ENCODE measurements around the gene AJAP1. TPM values are rescaled to one million over a fixed set of nuclear protein-coding genes. Genes with fewer than 3 reads are reported as not detected.

Gene AJAP1
- total RNA-seq, 5 donors from 2014 or later (not counting 1 experiment from before 2014, with no cell fraction given), result 0.44 to 4.4 (median 0.61) TPM

DNA sequence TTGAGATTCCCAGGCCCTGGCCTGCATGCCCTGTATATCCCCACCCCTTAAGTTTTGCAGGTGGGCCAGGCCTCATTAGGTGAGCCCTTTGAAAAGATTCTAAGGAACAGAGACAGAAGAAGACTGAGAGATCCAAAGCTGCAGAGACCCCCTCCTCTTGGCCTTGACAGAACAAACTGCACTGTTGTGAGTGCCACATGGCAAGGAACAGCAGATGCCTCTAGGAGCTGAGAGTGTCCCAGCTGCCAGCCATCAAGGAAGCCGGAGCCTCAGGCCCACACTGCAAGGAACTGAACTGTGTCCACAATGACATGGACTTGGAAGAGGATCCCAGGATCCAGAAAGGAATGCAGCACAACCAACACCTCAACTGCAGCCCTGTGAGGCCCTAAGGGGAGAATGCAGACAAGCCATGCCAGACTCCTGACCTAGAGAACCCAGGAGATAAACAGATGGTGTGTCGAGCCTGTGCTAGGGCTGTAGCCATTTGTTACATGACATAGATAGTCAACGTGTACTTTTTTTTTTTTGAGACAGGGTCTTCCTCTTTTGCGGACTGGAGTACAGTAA lies 182.7 kb downstream of the AJAP1 start:
- H3K27me3 ChIP-seq (replicated peaks in 1 of 2; ENCODE audit: control insufficient read depth in 2 of 2, extremely low read depth in 1 of 2, insufficient read depth in 2 of 2, low read length in 1 of 2), result peaks cover 0 to 17% of the 10 kb centered on the region in 2 experiments
- CTCF ChIA-PET, result no interaction called here
- POLR2A ChIA-PET, result no interaction called here
- H3K4me1 ChIP-seq (ENCODE audit: control insufficient read depth in 1 of 2, extremely low read depth in 1 of 2, insufficient read depth in 2 of 2, low read length in 2 of 2), result no peaks in the 10 kb centered on the region
- no peaks in the 10 kb centered on the region for H3K9me3 ChIP-seq
- H3K9me3 Mint-ChIP-seq, result peaks cover 6 to 12% (median 9%) of the 10 kb centered on the region in 3 donors
- H3K4me3 Mint-ChIP-seq, result no peak overlapping the region
- H3K27ac ChIP-seq (ENCODE audit: low read length), result no peak overlapping the region
- no peak overlapping the region for H3K27ac Mint-ChIP-seq
- no peaks in the 10 kb centered on the region for H3K36me3 ChIP-seq (ENCODE audit: control insufficient read depth in 2 of 2, extremely low read depth in 1 of 2, insufficient read depth in 1 of 2, low read length in 1 of 2)
- H3K36me3 Mint-ChIP-seq, result no peaks in the 10 kb centered on the region
- H3K27me3 Mint-ChIP-seq, result peaks cover 12 to 18% of the 10 kb centered on the region in 2 donors
- ATAC-seq (replicated peaks in 1 of 4) (no peak), DNase-seq (no peak)
- H3K4me1 Mint-ChIP-seq, result no peaks in the 10 kb centered on the region
- no peak overlapping the region for H3K4me3 ChIP-seq (ENCODE audit: control insufficient read depth in 1 of 2, extremely low read depth in 1 of 2, low read length in 1 of 2)
- WGBS (ENCODE audit: insufficient coverage), result 64% methylated on average over 1 of the region's 4 CpGs

DNA sequence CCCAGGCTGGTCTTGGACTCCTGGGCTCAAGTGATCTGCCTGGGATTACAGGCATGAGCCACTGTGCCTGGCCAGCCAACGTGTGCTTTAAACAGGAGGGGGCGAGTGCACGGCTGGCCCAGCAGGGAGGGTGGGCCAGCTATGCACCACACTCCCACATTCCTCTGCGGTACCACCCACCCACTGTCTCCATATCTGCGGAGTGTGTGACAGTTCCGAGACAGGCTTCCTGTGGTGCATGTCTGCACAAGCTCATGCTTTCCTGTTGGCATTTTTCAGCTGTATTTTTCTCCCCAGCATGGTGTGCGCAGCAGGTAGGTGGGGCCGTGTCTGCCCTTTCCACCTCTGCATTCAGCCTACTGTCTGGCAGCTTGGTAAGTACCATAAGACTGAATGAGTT lies 183.3 kb downstream of the AJAP1 start:
- peak overlapping the region in 1 of 3 donors; percentile 22 for H3K4me3 Mint-ChIP-seq
- peaks cover 6 to 12% (median 9%) of the 10 kb centered on the region in 3 donors for H3K9me3 Mint-ChIP-seq

DNA sequence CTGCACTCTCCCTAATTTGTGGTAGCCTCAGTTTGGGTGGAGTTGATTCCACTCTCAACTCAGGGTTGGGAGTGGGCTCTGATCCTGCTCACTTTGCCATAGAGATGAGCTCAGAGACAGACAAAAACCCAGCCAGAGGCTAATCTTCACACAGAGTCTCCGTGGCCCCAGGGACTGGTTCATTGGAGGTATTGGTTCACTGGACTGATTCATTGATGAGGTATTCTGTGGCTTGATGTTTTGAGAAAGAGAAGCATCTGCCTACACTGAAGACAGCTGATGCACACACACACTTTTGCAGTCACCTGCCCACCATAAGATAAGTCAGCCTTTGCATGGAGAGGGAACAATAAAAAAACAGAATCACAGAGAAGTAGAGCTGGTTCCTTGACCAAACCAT lies 183.8 kb downstream of the AJAP1 start:
- no peak overlapping the region for H3K27ac ChIP-seq (ENCODE audit: low read length)
- Mint-ChIP-seq H3K27me3 (peaks cover 13 to 18% of the 10 kb centered on the region in 2 donors), H3K4me3 (no peak overlapping the region), H3K4me1 (no peaks in the 10 kb centered on the region), H3K36me3 (no peaks in the 10 kb centered on the region), H3K9me3 (peaks cover 6 to 12% (median 9%) of the 10 kb centered on the region in 3 donors), H3K27ac (no peak overlapping the region)
- no peaks in the 10 kb centered on the region for H3K9me3 ChIP-seq
- CTCF ChIA-PET, result interaction anchor here in 1 of 2 donors (0.8 kb wide), 1 partner anchor 182 kb away, joined by 3 read pairs; no protein-coding TSS in a partner anchor
- ATAC-seq (replicated peaks in 1 of 4), result no peak
- POLR2A ChIA-PET, result no interaction called here
- no CpG with 5 or more reads among the region's 1 CpG for WGBS (ENCODE audit: insufficient coverage)
- no peak overlapping the region for H3K4me3 ChIP-seq (ENCODE audit: control insufficient read depth in 1 of 2, extremely low read depth in 1 of 2, low read length in 1 of 2)
- H3K27me3 ChIP-seq (replicated peaks in 1 of 2; ENCODE audit: control insufficient read depth in 2 of 2, extremely low read depth in 1 of 2, insufficient read depth in 2 of 2, low read length in 1 of 2), result peaks cover 0 to 17% of the 10 kb centered on the region in 2 experiments
- no peak for DNase-seq
- H3K36me3 ChIP-seq (ENCODE audit: control insufficient read depth in 2 of 2, extremely low read depth in 1 of 2, insufficient read depth in 1 of 2, low read length in 1 of 2), result no peaks in the 10 kb centered on the region
- no peaks in the 10 kb centered on the region for H3K4me1 ChIP-seq (ENCODE audit: control insufficient read depth in 1 of 2, extremely low read depth in 1 of 2, insufficient read depth in 2 of 2, low read length in 2 of 2)

More for the DNA sequence above, 183.3 kb downstream of the AJAP1 start:
- Histone ChIP-seq H3K27ac (ENCODE audit: low read length) (no peak overlapping the region), H3K27me3 (replicated peaks in 1 of 2; ENCODE audit: control insufficient read depth in 2 of 2, extremely low read depth in 1 of 2, insufficient read depth in 2 of 2, low read length in 1 of 2) (peaks cover 0 to 17% of the 10 kb centered on the region in 2 experiments), H3K9me3 (no peaks in the 10 kb centered on the region), H3K36me3 (ENCODE audit: control insufficient read depth in 2 of 2, extremely low read depth in 1 of 2, insufficient read depth in 1 of 2, low read length in 1 of 2) (no peaks in the 10 kb centered on the region), H3K4me3 (ENCODE audit: control insufficient read depth in 1 of 2, extremely low read depth in 1 of 2, low read length in 1 of 2) (no peak overlapping the region), H3K4me1 (ENCODE audit: control insufficient read depth in 1 of 2, extremely low read depth in 1 of 2, insufficient read depth in 2 of 2, low read length in 2 of 2) (no peaks in the 10 kb centered on the region)
- POLR2A ChIA-PET, result no interaction called here
- Mint-ChIP-seq H3K27ac (no peak overlapping the region), H3K36me3 (no peaks in the 10 kb centered on the region), H3K4me1 (no peaks in the 10 kb centered on the region), H3K27me3 (peaks cover 14 to 18% of the 10 kb centered on the region in 2 donors)
- WGBS (ENCODE audit: insufficient coverage), result 29% methylated on average over 7 of the region's 8 CpGs
- no peak for DNase-seq
- CTCF ChIA-PET, result interaction anchor here in 1 of 2 donors (0.8 kb wide), 1 partner anchor 182 kb away, joined by 3 read pairs; no protein-coding TSS in a partner anchor
- no peak for ATAC-seq (replicated peaks in 1 of 4)

Data from T-cell (primary cell).